Measurements from ENCODE around the gene MED1. TPM values are rescaled to one million over a fixed set of nuclear protein-coding genes. Genes with fewer than 3 reads are reported as not detected.

The MED1 gene
- total RNA-seq, 1 donor from 2014 or later = 39.2 TPM

- DNase-seq (ENCODE audit: low spot score) = no peak
Measured at GRCh38 chr17:39410279-39410678, 40.8 kb downstream of the MED1 start.

GRCh38 chr17:39408360-39408759, 42.7 kb downstream of the MED1 start:
- no peak for DNase-seq (ENCODE audit: low spot score)
- H3K27me3 Mint-ChIP-seq (ENCODE audit: low read depth) = no peaks in the 10 kb centered on the region
- no peak for TF ChIP-seq CTCF (IDR thresholded peaks at IDR 0.05)
- H3K27ac Mint-ChIP-seq (ENCODE audit: unreplicated experiment) = no peak overlapping the region
- peaks cover 29% of the 10 kb centered on the region for H3K36me3 Mint-ChIP-seq (ENCODE audit: low read depth)
- H3K4me1 Mint-ChIP-seq (ENCODE audit: low read depth) = peaks cover 16% of the 10 kb centered on the region
- no peaks in the 10 kb centered on the region for H3K9me3 Mint-ChIP-seq (ENCODE audit: low read depth)
- H3K4me3 Mint-ChIP-seq (ENCODE audit: unreplicated experiment) = no peak overlapping the region

More at GRCh38 chr17:39410279-39410678, 40.8 kb downstream of the MED1 start:
- no peak for TF ChIP-seq CTCF (IDR thresholded peaks at IDR 0.05)
- no peaks in the 10 kb centered on the region for H3K27me3 Mint-ChIP-seq (ENCODE audit: low read depth)
- no peak overlapping the region for H3K4me3 Mint-ChIP-seq (ENCODE audit: unreplicated experiment)
- peaks cover 37% of the 10 kb centered on the region for H3K36me3 Mint-ChIP-seq (ENCODE audit: low read depth)
- H3K9me3 Mint-ChIP-seq (ENCODE audit: low read depth) = no peaks in the 10 kb centered on the region
- peaks cover 3% of the 10 kb centered on the region for H3K4me1 Mint-ChIP-seq (ENCODE audit: low read depth)
- no peak overlapping the region for H3K27ac Mint-ChIP-seq (ENCODE audit: unreplicated experiment)

GRCh38 chr17:39406951-39407350, 44.1 kb downstream of the MED1 start:
- H3K27ac Mint-ChIP-seq (ENCODE audit: unreplicated experiment) = no peak overlapping the region

GRCh38 chr17:39405436-39405835, 45.6 kb downstream of the MED1 start:
- H3K36me3 Mint-ChIP-seq (ENCODE audit: low read depth) = peaks cover 25% of the 10 kb centered on the region
- no peak for TF ChIP-seq CTCF (IDR thresholded peaks at IDR 0.05)
- no peaks in the 10 kb centered on the region for H3K27me3 Mint-ChIP-seq (ENCODE audit: low read depth)
- peaks cover 24% of the 10 kb centered on the region for H3K4me1 Mint-ChIP-seq (ENCODE audit: low read depth)
- no peak for DNase-seq (ENCODE audit: low spot score)
- peak overlapping the region; percentile 83 for H3K27ac Mint-ChIP-seq (ENCODE audit: unreplicated experiment)
- H3K4me3 Mint-ChIP-seq (ENCODE audit: unreplicated experiment) = no peak overlapping the region
- no peaks in the 10 kb centered on the region for H3K9me3 Mint-ChIP-seq (ENCODE audit: low read depth)

More at GRCh38 chr17:39406951-39407350, 44.1 kb downstream of the MED1 start:
- H3K27me3 Mint-ChIP-seq (ENCODE audit: low read depth) = no peaks in the 10 kb centered on the region
- peaks cover 22% of the 10 kb centered on the region for H3K4me1 Mint-ChIP-seq (ENCODE audit: low read depth)
- no peak for DNase-seq (ENCODE audit: low spot score)
- TF ChIP-seq CTCF (IDR thresholded peaks at IDR 0.05) = no peak
- peaks cover 28% of the 10 kb centered on the region for H3K36me3 Mint-ChIP-seq (ENCODE audit: low read depth)
- no peaks in the 10 kb centered on the region for H3K9me3 Mint-ChIP-seq (ENCODE audit: low read depth)
- no peak overlapping the region for H3K4me3 Mint-ChIP-seq (ENCODE audit: unreplicated experiment)

GRCh38 chr17:39404542-39405378, 46.3 kb downstream of the MED1 start:
- H3K4me1 Mint-ChIP-seq (ENCODE audit: low read depth) = peaks cover 31% of the 10 kb centered on the region
- no peaks in the 10 kb centered on the region for H3K27me3 Mint-ChIP-seq (ENCODE audit: low read depth)
- no peaks in the 10 kb centered on the region for H3K9me3 Mint-ChIP-seq (ENCODE audit: low read depth)
- TF ChIP-seq CTCF (IDR thresholded peaks at IDR 0.05) = no peak
- H3K36me3 Mint-ChIP-seq (ENCODE audit: low read depth) = peaks cover 18% of the 10 kb centered on the region
- H3K27ac Mint-ChIP-seq (ENCODE audit: unreplicated experiment) = peak overlapping the region; percentile 83
- no peak for DNase-seq (ENCODE audit: low spot score)
- no peak overlapping the region for H3K4me3 Mint-ChIP-seq (ENCODE audit: unreplicated experiment)
